GM12878 (cell line): Measurements from ENCODE around the gene RIPOR3.

Experiments used
- CBFB ChIP-seq: IDR thresholded peaks from 2 replicates; pipeline ENCODE4 v1.6.1; 2016; ENCODE audit warnings: antibody characterized with exemption, low read depth
- CTCF ChIP-seq, 3 experiments: IDR thresholded peaks in 2 of 3; conservative IDR thresholded peaks in 1 of 3; 2 replicates each; pipeline ENCODE4 v1.5.1; 2011; ENCODE audit warnings: low read depth in 3 of 3, low read length in 3 of 3, mild to moderate bottlenecking in 3 of 3, control low read depth in 2 of 3, moderate library complexity in 2 of 3, inconsistent platforms in 1 of 3, mixed read lengths in 1 of 3; ENCODE audit not compliant: control insufficient read depth in 2 of 3, insufficient read depth in 1 of 3; ENCODE audit errors: extremely low read depth in 1 of 3
- LARP7 ChIP-seq: fragments of 450-650 bp; IDR thresholded peaks from 2 replicates; pipeline ENCODE4 v1.6.1; 2017; ENCODE audit warnings: mild to moderate bottlenecking
- TF ChIP-seq, protein P1 (sequence below): IDR thresholded peaks from 2 replicates; pipeline ENCODE4 v1.6.1; 2011; ENCODE audit warnings: low read depth, low read length, improper control_type of control experiment, borderline replicate concordance
- TF ChIP-seq, protein P2 (sequence below): fragments of 450-650 bp; IDR thresholded peaks from 2 replicates; pipeline ENCODE4 v1.6.1; 2017; ENCODE audit warnings: mild to moderate bottlenecking, moderate library complexity
- TF ChIP-seq, protein P3 (sequence below): fragments of 450-650 bp; IDR thresholded peaks from 2 replicates; pipeline ENCODE4 v1.6.1; 2016; ENCODE audit warnings: mild to moderate bottlenecking, moderate library complexity, borderline replicate concordance

DNA sequence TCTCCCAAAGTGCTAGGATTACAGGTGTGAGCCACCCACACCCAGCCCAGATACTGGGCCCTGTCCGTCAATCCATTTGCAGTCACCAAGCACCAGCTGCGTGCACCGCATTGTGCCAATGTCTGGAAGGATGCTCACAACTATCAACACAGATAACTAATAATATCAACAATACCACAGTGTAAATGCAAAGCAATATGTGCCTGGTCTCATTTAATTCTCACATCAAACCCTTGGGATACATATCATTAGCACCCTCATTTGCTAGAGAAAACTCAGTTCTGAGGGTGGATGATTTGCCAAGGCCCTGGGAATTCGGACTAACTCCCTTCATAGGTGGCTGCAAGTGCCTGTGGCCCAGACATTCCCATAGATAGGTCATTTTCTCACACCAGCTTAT lies 14.5 kb downstream of the RIPOR3 start:
- no peak for TF ChIP-seq CTCF (IDR thresholded peaks at IDR 0.05 in 2 of 3, conservative IDR thresholded peaks at IDR 0.05 in 1 of 3; ENCODE audit: control insufficient read depth in 2 of 3, extremely low read depth in 1 of 3, insufficient read depth in 1 of 3, low read depth in 3 of 3, low read length in 3 of 3)
- TF ChIP-seq, protein P1, sequence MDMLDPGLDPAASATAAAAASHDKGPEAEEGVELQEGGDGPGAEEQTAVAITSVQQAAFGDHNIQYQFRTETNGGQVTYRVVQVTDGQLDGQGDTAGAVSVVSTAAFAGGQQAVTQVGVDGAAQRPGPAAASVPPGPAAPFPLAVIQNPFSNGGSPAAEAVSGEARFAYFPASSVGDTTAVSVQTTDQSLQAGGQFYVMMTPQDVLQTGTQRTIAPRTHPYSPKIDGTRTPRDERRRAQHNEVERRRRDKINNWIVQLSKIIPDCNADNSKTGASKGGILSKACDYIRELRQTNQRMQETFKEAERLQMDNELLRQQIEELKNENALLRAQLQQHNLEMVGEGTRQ, result no peak
- TF ChIP-seq, protein P2, sequence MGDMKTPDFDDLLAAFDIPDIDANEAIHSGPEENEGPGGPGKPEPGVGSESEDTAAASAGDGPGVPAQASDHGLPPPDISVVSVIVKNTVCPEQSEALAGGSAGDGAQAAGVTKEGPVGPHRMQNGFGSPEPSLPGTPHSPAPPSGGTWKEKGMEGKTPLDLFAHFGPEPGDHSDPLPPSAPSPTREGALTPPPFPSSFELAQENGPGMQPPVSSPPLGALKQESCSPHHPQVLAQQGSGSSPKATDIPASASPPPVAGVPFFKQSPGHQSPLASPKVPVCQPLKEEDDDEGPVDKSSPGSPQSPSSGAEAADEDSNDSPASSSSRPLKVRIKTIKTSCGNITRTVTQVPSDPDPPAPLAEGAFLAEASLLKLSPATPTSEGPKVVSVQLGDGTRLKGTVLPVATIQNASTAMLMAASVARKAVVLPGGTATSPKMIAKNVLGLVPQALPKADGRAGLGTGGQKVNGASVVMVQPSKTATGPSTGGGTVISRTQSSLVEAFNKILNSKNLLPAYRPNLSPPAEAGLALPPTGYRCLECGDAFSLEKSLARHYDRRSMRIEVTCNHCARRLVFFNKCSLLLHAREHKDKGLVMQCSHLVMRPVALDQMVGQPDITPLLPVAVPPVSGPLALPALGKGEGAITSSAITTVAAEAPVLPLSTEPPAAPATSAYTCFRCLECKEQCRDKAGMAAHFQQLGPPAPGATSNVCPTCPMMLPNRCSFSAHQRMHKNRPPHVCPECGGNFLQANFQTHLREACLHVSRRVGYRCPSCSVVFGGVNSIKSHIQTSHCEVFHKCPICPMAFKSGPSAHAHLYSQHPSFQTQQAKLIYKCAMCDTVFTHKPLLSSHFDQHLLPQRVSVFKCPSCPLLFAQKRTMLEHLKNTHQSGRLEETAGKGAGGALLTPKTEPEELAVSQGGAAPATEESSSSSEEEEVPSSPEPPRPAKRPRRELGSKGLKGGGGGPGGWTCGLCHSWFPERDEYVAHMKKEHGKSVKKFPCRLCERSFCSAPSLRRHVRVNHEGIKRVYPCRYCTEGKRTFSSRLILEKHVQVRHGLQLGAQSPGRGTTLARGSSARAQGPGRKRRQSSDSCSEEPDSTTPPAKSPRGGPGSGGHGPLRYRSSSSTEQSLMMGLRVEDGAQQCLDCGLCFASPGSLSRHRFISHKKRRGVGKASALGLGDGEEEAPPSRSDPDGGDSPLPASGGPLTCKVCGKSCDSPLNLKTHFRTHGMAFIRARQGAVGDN, result no peak
- TF ChIP-seq, protein P3, sequence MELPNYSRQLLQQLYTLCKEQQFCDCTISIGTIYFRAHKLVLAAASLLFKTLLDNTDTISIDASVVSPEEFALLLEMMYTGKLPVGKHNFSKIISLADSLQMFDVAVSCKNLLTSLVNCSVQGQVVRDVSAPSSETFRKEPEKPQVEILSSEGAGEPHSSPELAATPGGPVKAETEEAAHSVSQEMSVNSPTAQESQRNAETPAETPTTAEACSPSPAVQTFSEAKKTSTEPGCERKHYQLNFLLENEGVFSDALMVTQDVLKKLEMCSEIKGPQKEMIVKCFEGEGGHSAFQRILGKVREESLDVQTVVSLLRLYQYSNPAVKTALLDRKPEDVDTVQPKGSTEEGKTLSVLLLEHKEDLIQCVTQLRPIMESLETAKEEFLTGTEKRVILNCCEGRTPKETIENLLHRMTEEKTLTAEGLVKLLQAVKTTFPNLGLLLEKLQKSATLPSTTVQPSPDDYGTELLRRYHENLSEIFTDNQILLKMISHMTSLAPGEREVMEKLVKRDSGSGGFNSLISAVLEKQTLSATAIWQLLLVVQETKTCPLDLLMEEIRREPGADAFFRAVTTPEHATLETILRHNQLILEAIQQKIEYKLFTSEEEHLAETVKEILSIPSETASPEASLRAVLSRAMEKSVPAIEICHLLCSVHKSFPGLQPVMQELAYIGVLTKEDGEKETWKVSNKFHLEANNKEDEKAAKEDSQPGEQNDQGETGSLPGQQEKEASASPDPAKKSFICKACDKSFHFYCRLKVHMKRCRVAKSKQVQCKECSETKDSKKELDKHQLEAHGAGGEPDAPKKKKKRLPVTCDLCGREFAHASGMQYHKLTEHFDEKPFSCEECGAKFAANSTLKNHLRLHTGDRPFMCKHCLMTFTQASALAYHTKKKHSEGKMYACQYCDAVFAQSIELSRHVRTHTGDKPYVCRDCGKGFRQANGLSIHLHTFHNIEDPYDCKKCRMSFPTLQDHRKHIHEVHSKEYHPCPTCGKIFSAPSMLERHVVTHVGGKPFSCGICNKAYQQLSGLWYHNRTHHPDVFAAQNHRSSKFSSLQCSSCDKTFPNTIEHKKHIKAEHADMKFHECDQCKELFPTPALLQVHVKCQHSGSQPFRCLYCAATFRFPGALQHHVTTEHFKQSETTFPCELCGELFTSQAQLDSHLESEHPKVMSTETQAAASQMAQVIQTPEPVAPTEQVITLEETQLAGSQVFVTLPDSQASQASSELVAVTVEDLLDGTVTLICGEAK, result no peak
- TF ChIP-seq LARP7, result no peak
- no peak for TF ChIP-seq CBFB
